SK-N-SH treated with all-trans-retinoic acid at 6 μM for 48 hours (cell line): ENCODE data around the gene ZNF330.

Source experiments
- ARNTL ChIP-seq: fragments of 450-650 bp; formaldehyde crosslinking; IDR thresholded peaks from 2 replicates; pipeline ENCODE4 v1.5.0; 2020; ENCODE audit warnings: low read depth, mild to moderate bottlenecking, moderate library complexity, borderline replicate concordance
- CREB5 ChIP-seq: fragments of 250-450 bp; sonication (Bioruptor Pico); IDR thresholded peaks from 2 replicates; pipeline ENCODE4 v1.5.1; 2020; ENCODE audit warnings: low read depth, mild to moderate bottlenecking, moderate library complexity
- CSRNP3 ChIP-seq: fragments of 250-450 bp; sonication (Bioruptor Pico); IDR thresholded peaks from 2 replicates; pipeline ENCODE4 v1.5.1; 2021; ENCODE audit warnings: mild to moderate bottlenecking, moderate library complexity
- ESRRG ChIP-seq: fragments of 250-450 bp; sonication (Bioruptor Pico); IDR thresholded peaks from 2 replicates; pipeline ENCODE4 v1.6.1; 2021; ENCODE audit warnings: mild to moderate bottlenecking
- GLIS3 ChIP-seq: fragments of 250-450 bp; sonication (Bioruptor Pico); IDR thresholded peaks from 2 replicates; pipeline ENCODE4 v1.5.0; 2020; ENCODE audit warnings: mild to moderate bottlenecking, moderate library complexity
- OSR1 ChIP-seq: fragments of 250-450 bp; sonication (Bioruptor Pico); IDR thresholded peaks from 2 replicates; pipeline ENCODE4 v1.8.0; 2022; ENCODE audit warnings: moderate library complexity, mild to moderate bottlenecking, inconsistent platforms
- PATZ1 ChIP-seq: fragments of 250-450 bp; sonication (Bioruptor Pico); IDR thresholded peaks from 2 replicates; pipeline ENCODE4 v1.8.0; 2020; ENCODE audit warnings: mild to moderate bottlenecking, moderate library complexity, borderline replicate concordance
- POU6F1 ChIP-seq: fragments of 250-450 bp; sonication (Bioruptor Pico); IDR thresholded peaks from 2 replicates; pipeline ENCODE4 v1.8.0; 2021; ENCODE audit warnings: low read depth, mild to moderate bottlenecking, moderate library complexity, borderline replicate concordance
- SNAI2 ChIP-seq: fragments of 250-450 bp; sonication (Bioruptor Pico); IDR thresholded peaks from 2 replicates; pipeline ENCODE4 v1.5.0; 2020; ENCODE audit warnings: mild to moderate bottlenecking, moderate library complexity
- TSHZ2 ChIP-seq: fragments of 250-450 bp; sonication (Bioruptor Pico); IDR thresholded peaks from 2 replicates; pipeline ENCODE4 v1.5.0; 2020; ENCODE audit warnings: mild to moderate bottlenecking, moderate library complexity
- ZC3H10 ChIP-seq: fragments of 250-450 bp; sonication (Bioruptor Pico); IDR thresholded peaks from 2 replicates; pipeline ENCODE4 v1.5.1; 2021; ENCODE audit warnings: mild to moderate bottlenecking, moderate library complexity
- ZFP30 ChIP-seq: fragments of 450-650 bp; formaldehyde crosslinking; IDR thresholded peaks from 2 replicates; pipeline ENCODE4 v1.5.0; 2022; ENCODE audit warnings: mild to moderate bottlenecking, moderate library complexity
- ZNF70 ChIP-seq: fragments of 450-650 bp; formaldehyde crosslinking; IDR thresholded peaks from 2 replicates; pipeline ENCODE4 v1.5.0; 2020; ENCODE audit warnings: mild to moderate bottlenecking, moderate library complexity
- ZNF8 ChIP-seq: fragments of 450-650 bp; formaldehyde crosslinking; IDR thresholded peaks from 2 replicates; pipeline ENCODE4 v1.5.0; 2020; ENCODE audit warnings: mild to moderate bottlenecking, moderate library complexity

GRCh38 chr4:141248486-141248885 lies 27.8 kb downstream of the ZNF330 start:
- TF ChIP-seq CREB5 (CRISPR knock-in tag) (no peak), OSR1 (CRISPR knock-in tag) (no peak), ZFP30 (CRISPR knock-in tag) (no peak), POU6F1 (no peak), SNAI2 (CRISPR knock-in tag) (no peak), GLIS3 (no peak), ESRRG (CRISPR knock-in tag) (no peak), ARNTL (no peak), ZC3H10 (CRISPR knock-in tag) (no peak), TSHZ2 (no peak), ZNF70 (no peak), CSRNP3 (no peak), ZNF8 (CRISPR knock-in tag) (no peak), PATZ1 (CRISPR knock-in tag) (no peak)
